Glutamatergic neuron (in vitro differentiated cells): Measurements from ENCODE around the gene RNF10. TPM values are rescaled to one million over a fixed set of nuclear protein-coding genes. Genes with fewer than 3 reads are reported as not detected.
A peak's percentile ranks its signal among the peaks of the same experiment; 100 is the strongest.
"Not testable (repeated sequence)": the region's sequence is repeated elsewhere in the genome, so short reads cannot be mapped to it uniquely, and the experiment has no call there.

Source experiments
- DNase-seq: peaks from one replicate; pipeline ENCODE4 v3.0.0; 2022
- H3K27ac Mint-ChIP-seq: one replicate; pipeline ENCODE4 v1.8.0; 2020; ENCODE audit warnings: mild to moderate bottlenecking, mixed read lengths, inconsistent platforms; ENCODE audit not compliant: unreplicated experiment
- H3K27me3 Mint-ChIP-seq: one replicate; pipeline ENCODE4 v1.8.0; 2020; ENCODE audit warnings: mild to moderate bottlenecking, moderate library complexity, mixed read lengths, inconsistent platforms; ENCODE audit not compliant: unreplicated experiment
- H3K36me3 Mint-ChIP-seq: one replicate; pipeline ENCODE4 v1.8.0; 2020; ENCODE audit warnings: mild to moderate bottlenecking, mixed read lengths, inconsistent platforms; ENCODE audit not compliant: unreplicated experiment
- H3K4me1 Mint-ChIP-seq: one replicate; pipeline ENCODE4 v1.8.0; 2020; ENCODE audit warnings: mild to moderate bottlenecking, low read depth, mixed read lengths, inconsistent platforms; ENCODE audit not compliant: unreplicated experiment
- H3K4me3 Mint-ChIP-seq: one replicate; pipeline ENCODE4 v1.8.0; 2020; ENCODE audit warnings: mild to moderate bottlenecking, mixed read lengths, inconsistent platforms; ENCODE audit not compliant: unreplicated experiment
- H3K9me3 Mint-ChIP-seq: one replicate; pipeline ENCODE4 v1.8.0; 2020; ENCODE audit warnings: mild to moderate bottlenecking, moderate library complexity, mixed read lengths, inconsistent platforms; ENCODE audit not compliant: unreplicated experiment
- CTCF ChIP-seq: fragments of 200-600 bp; sonication (generic); IDR thresholded peaks from one replicate; pipeline ENCODE4 v1.5.0; 2021; ENCODE audit not compliant: partially characterized antibody, unreplicated experiment
- total RNA-seq: library from RNA; stranded (reverse); fragmentation: NEBNext Ultra II Directional; extraction: Animal tissue kit (Norgen Biotek cat#: 25700); gene quantifications from one replicate; pipeline ENCODE4 v1.2.1, GENCODE V29; 2021; ENCODE audit not compliant: unreplicated experiment

Gene RNF10
- total RNA-seq, 1 donor from 2014 or later: 188 TPM

DNA sequence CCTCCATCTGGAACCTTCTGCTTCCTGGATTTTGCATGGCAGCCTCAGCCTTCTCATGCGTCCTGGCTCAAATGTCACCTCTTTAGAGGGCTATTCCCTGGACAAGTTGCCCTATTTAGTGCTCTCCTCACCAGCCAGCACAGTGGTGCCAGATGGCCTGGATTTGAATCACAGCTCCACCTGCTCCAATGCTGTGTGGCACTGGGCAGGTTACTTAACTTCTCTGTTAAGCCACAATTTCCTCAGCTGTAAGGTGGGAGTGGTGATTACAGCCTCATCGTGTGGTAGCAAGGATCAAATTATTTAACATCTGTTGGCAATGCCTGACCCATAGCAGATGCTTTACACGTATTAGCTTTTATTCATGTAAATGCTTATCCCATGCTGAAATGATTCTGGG lies 63.7 kb downstream of the RNF10 start:
- Mint-ChIP-seq H3K4me3 (no peak overlapping the region), H3K27ac (no peak overlapping the region), H3K4me1 (peaks cover 10% of the 10 kb centered on the region), H3K36me3 (no peaks in the 10 kb centered on the region), H3K9me3 (peaks cover 4% of the 10 kb centered on the region), H3K27me3 (peaks cover 2% of the 10 kb centered on the region)
- no peak for DNase-seq
- TF ChIP-seq CTCF: no peak

DNA sequence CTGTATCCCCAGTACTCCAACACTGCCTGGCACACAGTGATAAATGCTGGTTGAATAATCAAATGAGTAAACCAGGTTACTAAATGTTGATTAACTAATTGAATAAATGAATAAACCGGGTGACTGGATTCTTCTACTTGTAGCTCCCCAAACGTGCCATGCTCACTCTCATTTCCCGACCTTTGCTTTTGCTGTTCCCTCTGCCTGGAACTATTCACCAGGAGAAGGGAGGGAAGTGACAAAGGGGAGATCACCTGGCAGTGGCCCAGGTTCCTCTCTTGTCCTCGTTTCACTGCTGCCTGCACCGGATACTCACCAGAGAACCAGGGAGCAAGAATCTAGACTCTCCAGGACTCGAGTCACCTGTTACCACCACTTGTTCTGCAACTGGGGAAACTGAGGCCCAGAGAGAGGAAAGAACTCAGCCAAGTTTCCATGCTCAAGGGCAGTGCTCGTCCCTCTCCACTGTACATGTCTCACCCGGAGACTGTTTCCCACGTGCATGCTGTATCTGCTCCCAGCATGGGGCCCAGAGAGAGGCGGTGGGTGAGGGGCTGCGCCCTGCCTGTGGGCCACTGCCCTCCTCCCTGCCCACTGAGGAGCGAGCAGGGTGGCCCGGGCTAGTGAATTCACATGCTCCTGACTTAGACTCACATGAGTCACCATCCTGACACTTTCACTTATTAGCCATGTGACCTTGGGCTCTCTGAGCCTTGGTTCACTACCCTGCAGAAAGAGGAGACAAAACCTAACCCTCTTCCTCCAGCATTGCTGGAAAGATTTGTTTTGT lies 64.7 kb downstream of the RNF10 start:
- H3K27ac Mint-ChIP-seq: no peak overlapping the region
- peaks cover 2% of the 10 kb centered on the region for H3K27me3 Mint-ChIP-seq
- no peak for TF ChIP-seq CTCF
- DNase-seq: no peak
- H3K9me3 Mint-ChIP-seq: peaks cover 4% of the 10 kb centered on the region
- no peaks in the 10 kb centered on the region for H3K36me3 Mint-ChIP-seq
- peaks cover 10% of the 10 kb centered on the region for H3K4me1 Mint-ChIP-seq
- H3K4me3 Mint-ChIP-seq: no peak overlapping the region

DNA sequence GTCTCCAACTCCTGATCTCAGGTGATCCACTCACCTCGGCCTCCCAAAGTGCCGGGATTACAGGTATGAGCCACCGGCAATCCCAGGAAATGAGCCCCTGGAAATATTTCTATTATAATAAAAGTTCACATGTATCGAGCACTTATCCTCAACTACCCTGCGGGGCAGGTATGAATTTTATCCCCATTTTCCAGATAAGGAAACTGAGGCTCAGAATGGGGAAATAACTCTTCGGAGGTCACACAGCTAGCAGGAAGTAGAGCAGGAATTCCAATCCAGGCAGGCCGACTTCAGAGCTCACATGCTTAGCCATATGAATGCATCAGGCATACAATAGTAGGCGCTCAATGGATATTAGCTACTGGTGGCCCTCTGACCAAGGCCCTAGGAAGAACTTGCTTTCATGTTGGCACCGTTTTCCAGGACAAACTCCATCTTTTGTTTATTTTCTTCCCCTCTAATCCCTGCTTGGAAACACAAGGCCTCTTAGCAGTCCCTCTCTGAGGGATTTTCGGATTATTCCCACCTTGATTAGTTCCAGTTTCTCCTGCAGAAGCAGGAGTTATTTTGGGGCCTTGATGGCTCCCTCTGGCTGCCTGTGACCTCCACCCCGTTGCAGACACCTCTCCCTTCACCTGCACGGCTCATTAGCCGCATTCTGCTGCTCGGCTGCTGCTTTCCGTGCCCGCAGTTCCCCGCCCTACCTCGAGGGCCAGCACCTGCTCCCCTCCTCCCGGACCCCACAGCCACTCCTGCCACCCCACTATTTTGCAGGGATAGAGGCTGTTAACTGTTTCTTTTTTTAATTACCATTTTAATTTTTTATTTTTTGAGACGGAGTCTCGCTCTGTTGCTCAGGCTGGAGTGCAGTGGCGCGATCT lies 65.8 kb downstream of the RNF10 start:
- H3K4me3 Mint-ChIP-seq: no peak overlapping the region
- no peak for DNase-seq
- TF ChIP-seq CTCF: no peak
- H3K27me3 Mint-ChIP-seq: peaks cover 2% of the 10 kb centered on the region
- H3K36me3 Mint-ChIP-seq: no peaks in the 10 kb centered on the region
- peaks cover 10% of the 10 kb centered on the region for H3K4me1 Mint-ChIP-seq
- no peak overlapping the region for H3K27ac Mint-ChIP-seq
- peaks cover 4% of the 10 kb centered on the region for H3K9me3 Mint-ChIP-seq

DNA sequence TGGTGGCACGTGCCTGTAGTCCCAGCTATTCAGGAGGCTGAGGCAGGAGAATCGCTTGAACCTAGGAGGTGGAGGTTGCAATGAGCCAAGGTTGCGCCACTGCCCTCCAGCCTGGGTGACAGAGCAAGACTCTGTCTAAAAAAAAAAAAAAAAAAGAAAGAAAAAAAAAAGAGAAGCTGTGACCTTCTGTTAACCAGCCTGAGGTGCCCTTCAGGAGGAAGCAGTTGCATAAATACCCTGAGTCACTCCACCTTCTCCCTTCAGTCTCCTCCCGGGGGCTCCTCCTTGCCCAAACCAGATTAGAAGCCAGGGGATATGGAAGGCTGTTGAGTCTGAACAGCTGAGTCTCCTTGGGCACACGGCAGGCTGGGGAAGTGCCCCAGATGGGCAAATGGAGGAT lies 68.3 kb downstream of the RNF10 start:
- not testable (repeated sequence) for H3K27ac Mint-ChIP-seq, H3K4me3 Mint-ChIP-seq, H3K27me3 Mint-ChIP-seq, H3K36me3 Mint-ChIP-seq, DNase-seq, H3K9me3 Mint-ChIP-seq
- H3K4me1 Mint-ChIP-seq: peaks cover 10% of the 10 kb centered on the region

- Mint-ChIP-seq H3K9me3 (no peaks in the 10 kb centered on the region), H3K4me3 (no peak overlapping the region), H3K27me3 (peaks cover 4% of the 10 kb centered on the region), H3K27ac (no peak overlapping the region), H3K4me1 (no peaks in the 10 kb centered on the region), H3K36me3 (no peaks in the 10 kb centered on the region)
- DNase-seq: no peak
- TF ChIP-seq CTCF: no peak
Measured at GRCh38 chr12:120610560-120610959, 76.4 kb downstream of the RNF10 start.

GRCh38 chr12:120611534-120611933 lies 77.4 kb downstream of the RNF10 start:
- DNase-seq, H3K27me3 Mint-ChIP-seq, H3K4me1 Mint-ChIP-seq, H3K36me3 Mint-ChIP-seq, H3K9me3 Mint-ChIP-seq, H3K27ac Mint-ChIP-seq: not testable (repeated sequence)
- H3K4me3 Mint-ChIP-seq: peak overlapping the region; percentile 46
